T-cell (primary cell): ENCODE data around the gene TRIM41. TPM values are rescaled to one million over a fixed set of nuclear protein-coding genes. Genes with fewer than 3 reads are reported as not detected.

Experiments
- ATAC-seq, 4 experiments: fragments of 200-7000 bp in 3 of 4; fragments of 150-1000 bp in 1 of 4; cut with Tn5 transposase; replicated peaks in 1 of 4; 1 replicate in 3 of 4; 2 replicates in 1 of 4; pipeline ENCODE4 v1.10.0; 2021; ENCODE audit warnings: moderate library complexity in 3 of 4, mild to moderate bottlenecking in 2 of 4, moderate number of reproducible peaks in 1 of 4
- CTCF ChIA-PET, 2 donors: fragments of 300-600 bp; sonication (Branson Sonifier 250); formaldehyde crosslinking; loops; one replicate each; lab custom pipeline; 2022; ENCODE audit warnings: antibody characterized with exemption in 2 of 2; lab: Charles Lee
- POLR2A ChIA-PET, 2 donors: fragments of 300-600 bp; sonication (Branson Sonifier 250); formaldehyde crosslinking; loops; one replicate each; lab custom pipeline; 2022; ENCODE audit warnings: antibody characterized with exemption in 2 of 2; lab: Charles Lee
- DNase-seq, 35 experiments: peaks; one replicate each; pipeline versions ENCODE4 v3.0.0 to v3.0.0-alpha.2; 2013 to 2023
- H3K27ac ChIP-seq: one replicate; pipeline ENCODE4 v1.5.1; 2013; ENCODE audit warnings: low read length
- H3K27me3 ChIP-seq, 2 experiments: replicated peaks in 1 of 2; 1 replicate in 1 of 2; 2 replicates in 1 of 2; pipeline versions ENCODE4 v1.6.1 to v1.7.0; 2013; ENCODE audit warnings: low read length in 1 of 2, mixed read lengths in 1 of 2; ENCODE audit not compliant: control insufficient read depth in 2 of 2, insufficient read depth in 2 of 2; ENCODE audit errors: extremely low read depth in 1 of 2
- H3K36me3 ChIP-seq, 2 donors: 1 replicate in 1 of 2; 2 replicates in 1 of 2; pipeline versions ENCODE4 v1.6.1 to v1.7.0; 2013; ENCODE audit warnings: low read length in 1 of 2; ENCODE audit not compliant: control insufficient read depth in 2 of 2, insufficient read depth in 1 of 2; ENCODE audit errors: extremely low read depth in 1 of 2
- H3K4me1 ChIP-seq, 2 experiments: 1 replicate in 1 of 2; 2 replicates in 1 of 2; pipeline versions ENCODE4 v1.6.1 to v1.7.0; 2013; ENCODE audit warnings: low read length in 2 of 2, mixed read lengths in 1 of 2; ENCODE audit not compliant: insufficient read depth in 2 of 2, control insufficient read depth in 1 of 2; ENCODE audit errors: extremely low read depth in 1 of 2
- H3K4me3 ChIP-seq, 2 donors: 1 replicate in 1 of 2; 2 replicates in 1 of 2; pipeline versions ENCODE4 v1.5.1 to v1.7.0; 2013; ENCODE audit warnings: mild to moderate bottlenecking in 2 of 2, low read length in 1 of 2, moderate library complexity in 1 of 2; ENCODE audit not compliant: control insufficient read depth in 1 of 2; ENCODE audit errors: extremely low read depth in 1 of 2
- H3K9me3 ChIP-seq: 2 replicates; pipeline ENCODE4 v1.7.0; 2013
- H3K27ac Mint-ChIP-seq, 2 donors: one replicate each; pipeline ENCODE4 v1.8.0; 2020 to 2021; ENCODE audit warnings: mild to moderate bottlenecking in 2 of 2, mixed read lengths in 2 of 2
- H3K27me3 Mint-ChIP-seq, 2 donors: one replicate each; pipeline ENCODE4 v1.8.0; 2021 to 2022; ENCODE audit warnings: mixed read lengths in 2 of 2
- H3K36me3 Mint-ChIP-seq: one replicate; pipeline ENCODE4 v1.8.0; 2021; ENCODE audit warnings: mixed read lengths
- H3K4me1 Mint-ChIP-seq, 3 donors: one replicate each; pipeline ENCODE4 v1.8.0; 2020 to 2022; ENCODE audit warnings: mixed read lengths in 3 of 3, mild to moderate bottlenecking in 1 of 3
- H3K4me3 Mint-ChIP-seq, 3 donors: one replicate each; pipeline ENCODE4 v1.8.0; 2020 to 2022; ENCODE audit warnings: mild to moderate bottlenecking in 3 of 3, mixed read lengths in 3 of 3, moderate library complexity in 3 of 3
- H3K9me3 Mint-ChIP-seq, 3 donors: one replicate each; pipeline ENCODE4 v1.8.0; 2020 to 2022; ENCODE audit warnings: mixed read lengths in 3 of 3
- WGBS: methylation state at CpG from one replicate; pipeline ENCODE4 v1.1.5; 2013; ENCODE audit warnings: missing lambda C conversion rate; ENCODE audit not compliant: insufficient coverage; 5-methylcytosine and 5-hydroxymethylcytosine counted together
- total RNA-seq, 35 experiments: library from RNA in 6 of 35; stranded (reverse) in 6 of 35; fragments of 120-200 nt in 1 of 35; gene quantifications; one replicate each; pipeline versions ENCODE4 v1.2.1 to v1.2.4 and lab custom pipeline; 2013 to 2026

TRIM41 gene
- total RNA-seq, 5 donors from 2014 or later (not counting 1 experiment from before 2014, with no cell fraction given) = 32.2 to 46.2 (median 36.7) TPM

- 96% methylated on average over 7 of the region's 7 CpGs for WGBS
- ChIA-PET CTCF (interaction anchor here in 1 of 2 donors (0.7 kb wide), 1 partner anchor 380 kb away, joined by 4 read pairs; no protein-coding TSS in a partner anchor), POLR2A (interaction anchor here in 1 of 2 donors (0.6 to 0.7 kb wide), 2 partner anchors 16 to 21 kb away, joined by 4 to 9 read pairs; no protein-coding TSS in a partner anchor)
- H3K27me3 ChIP-seq = no peaks in the 10 kb centered on the region
- peaks cover 32% of the 10 kb centered on the region for H3K36me3 Mint-ChIP-seq
- H3K4me3 Mint-ChIP-seq = no peak overlapping the region
- H3K27me3 Mint-ChIP-seq = no peaks in the 10 kb centered on the region
- H3K9me3 Mint-ChIP-seq = no peaks in the 10 kb centered on the region
- H3K4me3 ChIP-seq = no peak overlapping the region
- H3K36me3 ChIP-seq = peaks cover 27 to 73% of the 10 kb centered on the region in 2 donors
- peaks cover 3 to 23% of the 10 kb centered on the region in 2 experiments for H3K4me1 ChIP-seq
- no peak overlapping the region for H3K27ac ChIP-seq
- ATAC-seq (no peak), DNase-seq (no peak)
- peaks cover 15 to 26% (median 20%) of the 10 kb centered on the region in 3 donors for H3K4me1 Mint-ChIP-seq
- peak overlapping the region; percentile 25 to 44 for H3K27ac Mint-ChIP-seq
- no peaks in the 10 kb centered on the region for H3K9me3 ChIP-seq
These were observed 8.4 kb downstream of the TRIM41 start for GRCh38 chr5:181231432-181231831.

GRCh38 chr5:181232593-181232992 is 9.5 kb downstream of the TRIM41 start:
- peaks cover 12 to 19% (median 18%) of the 10 kb centered on the region in 3 donors for H3K4me1 Mint-ChIP-seq
- CTCF ChIA-PET = no interaction called here
- no peak overlapping the region for H3K4me3 ChIP-seq
- peaks cover 27 to 84% of the 10 kb centered on the region in 2 donors for H3K36me3 ChIP-seq
- H3K36me3 Mint-ChIP-seq = peaks cover 42% of the 10 kb centered on the region
- no peaks in the 10 kb centered on the region for H3K27me3 ChIP-seq
- H3K4me1 ChIP-seq = peaks cover 3 to 23% of the 10 kb centered on the region in 2 experiments
- POLR2A ChIA-PET = no interaction called here
- H3K27me3 Mint-ChIP-seq = no peaks in the 10 kb centered on the region
- H3K9me3 ChIP-seq = no peaks in the 10 kb centered on the region
- H3K4me3 Mint-ChIP-seq = no peak overlapping the region
- ATAC-seq (no peak), DNase-seq (no peak)
- WGBS = 96% methylated on average over 18 of the region's 18 CpGs
- H3K27ac Mint-ChIP-seq = peak overlapping the region in 1 of 2 donors; percentile 0
- no peak overlapping the region for H3K27ac ChIP-seq
- peaks cover 0 to 2% (median 0%) of the 10 kb centered on the region in 3 donors for H3K9me3 Mint-ChIP-seq

GRCh38 chr5:181233088-181233800 is 10.2 kb downstream of the TRIM41 start:
- H3K4me3 Mint-ChIP-seq = no peak overlapping the region

GRCh38 chr5:181233801-181234454 is 10.8 kb downstream of the TRIM41 start:
- no peak overlapping the region for H3K27ac ChIP-seq
- CTCF ChIA-PET = no interaction called here
- WGBS = 92% methylated on average over 10 of the region's 24 CpGs

More at GRCh38 chr5:181233088-181233800, 10.2 kb downstream of the TRIM41 start:
- no peaks in the 10 kb centered on the region for H3K27me3 Mint-ChIP-seq
- H3K4me1 ChIP-seq = peaks cover 3 to 22% of the 10 kb centered on the region in 2 experiments
- no peak overlapping the region for H3K4me3 ChIP-seq
- H3K27me3 ChIP-seq = no peaks in the 10 kb centered on the region
- peaks cover 0 to 2% (median 0%) of the 10 kb centered on the region in 3 donors for H3K9me3 Mint-ChIP-seq
- no peaks in the 10 kb centered on the region for H3K9me3 ChIP-seq
- H3K27ac ChIP-seq = no peak overlapping the region
- 90% methylated on average over 11 of the region's 16 CpGs for WGBS
- peaks cover 29 to 88% of the 10 kb centered on the region in 2 donors for H3K36me3 ChIP-seq
- peak overlapping the region; percentile 23 to 40 for H3K27ac Mint-ChIP-seq
- peaks cover 49% of the 10 kb centered on the region for H3K36me3 Mint-ChIP-seq
- H3K4me1 Mint-ChIP-seq = peaks cover 16 to 24% (median 23%) of the 10 kb centered on the region in 3 donors
- CTCF ChIA-PET = no interaction called here
- POLR2A ChIA-PET = no interaction called here
- DNase-seq = no peak
- peak in 1 of 4 experiments; percentile 19 for ATAC-seq

GRCh38 chr5:181234455-181235306 is 11.6 kb downstream of the TRIM41 start:
- ChIA-PET CTCF (interaction anchor here in 1 of 2 donors (1.5 kb wide), 1 partner anchor 27 kb away, joined by 3 read pairs; no protein-coding TSS in a partner anchor), POLR2A (interaction anchor here in 1 of 2 donors (0.5 kb wide), 1 partner anchor 11 kb away, joined by 8 read pairs; the partner anchor contains the start of gene TRIM41)
- Histone ChIP-seq H3K27ac (no peak overlapping the region), H3K4me1 (peaks cover 0 to 17% of the 10 kb centered on the region in 2 experiments), H3K9me3 (no peaks in the 10 kb centered on the region), H3K36me3 (peaks cover 25 to 94% of the 10 kb centered on the region in 2 donors), H3K4me3 (no peak overlapping the region), H3K27me3 (no peaks in the 10 kb centered on the region)
- H3K4me1 Mint-ChIP-seq = peaks cover 15 to 27% (median 27%) of the 10 kb centered on the region in 3 donors
- peaks cover 56% of the 10 kb centered on the region for H3K36me3 Mint-ChIP-seq
- H3K27me3 Mint-ChIP-seq = no peaks in the 10 kb centered on the region
- peak in 3 of 4 experiments; percentile 10 to 20 (median 15) for ATAC-seq
- H3K4me3 Mint-ChIP-seq = no peak overlapping the region
- H3K9me3 Mint-ChIP-seq = peaks cover 0 to 2% (median 0%) of the 10 kb centered on the region in 3 donors
- DNase-seq = no peak
- H3K27ac Mint-ChIP-seq = peak overlapping the region in 1 of 2 donors; percentile 39
- WGBS = 87% methylated on average over 16 of the region's 22 CpGs

More at GRCh38 chr5:181233801-181234454, 10.8 kb downstream of the TRIM41 start:
- peaks cover 3 to 20% of the 10 kb centered on the region in 2 experiments for H3K4me1 ChIP-seq
- H3K9me3 ChIP-seq = no peaks in the 10 kb centered on the region
- Mint-ChIP-seq H3K9me3 (peaks cover 0 to 2% (median 0%) of the 10 kb centered on the region in 3 donors), H3K27ac (no peak overlapping the region), H3K4me1 (peaks cover 18 to 29% (median 28%) of the 10 kb centered on the region in 3 donors), H3K36me3 (peaks cover 55% of the 10 kb centered on the region), H3K4me3 (no peak overlapping the region), H3K27me3 (no peaks in the 10 kb centered on the region)
- H3K27me3 ChIP-seq = no peaks in the 10 kb centered on the region
- POLR2A ChIA-PET = interaction anchor here in 1 of 2 donors (0.5 kb wide), 1 partner anchor 11 kb away, joined by 8 read pairs; the partner anchor contains the start of gene TRIM41
- no peak overlapping the region for H3K4me3 ChIP-seq
- DNase-seq (no peak), ATAC-seq (peak in 1 of 4 experiments; percentile 7)
- H3K36me3 ChIP-seq = peaks cover 31 to 94% of the 10 kb centered on the region in 2 donors
